Small intestine (tissue), 7 donors: ENCODE data around the gene TPCN2. TPM values are rescaled to one million over a fixed set of nuclear protein-coding genes. Genes with fewer than 3 reads are reported as not detected.

Experiments used
- DNase-seq, 2 donors: peaks; one replicate each; pipeline versions ENCODE4 v3.0.0 to v3.0.0-alpha.2; 2013
- FAIRE-seq: peaks from 2 replicates; lab custom pipeline; 2012; peaks lifted over from hg19 to GRCh38; lab: Jason Lieb, UNC
- H3K27ac ChIP-seq, 3 donors: one replicate each; pipeline ENCODE4 v1.5.1; 2013; ENCODE audit warnings: low read length in 2 of 3, mild to moderate bottlenecking in 2 of 3, control low read depth in 1 of 3, inconsistent platforms in 1 of 3, low read depth in 1 of 3, moderate library complexity in 1 of 3
- H3K27me3 ChIP-seq, 3 donors: one replicate each; pipeline ENCODE4 v1.6.1; 2013; ENCODE audit warnings: low read length in 3 of 3, inconsistent platforms in 1 of 3; ENCODE audit not compliant: control insufficient read depth in 3 of 3, insufficient read depth in 3 of 3
- H3K36me3 ChIP-seq, 3 donors: one replicate each; pipeline ENCODE4 v1.6.1; 2013; ENCODE audit warnings: low read length in 3 of 3, inconsistent platforms in 1 of 3, low read depth in 1 of 3, mild to moderate bottlenecking in 1 of 3, moderate library complexity in 1 of 3; ENCODE audit not compliant: control insufficient read depth in 3 of 3, insufficient read depth in 2 of 3
- H3K4me1 ChIP-seq, 3 donors: one replicate each; pipeline ENCODE4 v1.6.1; 2013; ENCODE audit warnings: low read length in 2 of 3, inconsistent platforms in 1 of 3, low read depth in 1 of 3, mild to moderate bottlenecking in 1 of 3, moderate library complexity in 1 of 3; ENCODE audit not compliant: control insufficient read depth in 3 of 3, insufficient read depth in 2 of 3
- H3K4me3 ChIP-seq, 3 donors: one replicate each; pipeline ENCODE4 v1.5.1; 2013; ENCODE audit warnings: low read length in 3 of 3, control low read depth in 1 of 3, inconsistent platforms in 1 of 3, low read depth in 1 of 3, mild to moderate bottlenecking in 1 of 3, moderate library complexity in 1 of 3
- H3K9me3 ChIP-seq, 2 donors: one replicate each; pipeline ENCODE4 v1.6.1; 2013; ENCODE audit warnings: low read depth in 1 of 2, low read length in 1 of 2; ENCODE audit not compliant: control insufficient read depth in 2 of 2, insufficient read depth in 1 of 2
- WGBS, 3 donors: extraction: QIAGEN DNeasy Blood & Tissue Kit; methylation state at CpG; one replicate each; pipeline ENCODE4 v1.1.7; 2013; 5-methylcytosine and 5-hydroxymethylcytosine counted together
- polyA plus RNA-seq, 4 donors: library from polyadenylated mRNA; stranded (reverse) in 3 of 4; unstranded in 1 of 4; fragments of 200-250 nt in 3 of 4; fragments of 120-200 nt in 1 of 4; gene quantifications; one replicate each; pipeline versions ENCODE4 v1.2.1 to v1.2.3, GENCODE V29; 2013
- donor health status: healthy with polysubstance abuse.
- donor health status: control.
- donor health status: control.
- donor health status: Bipolar disorder and iron deficiency.
- donor health status: healthy.

Gene TPCN2
- polyA plus RNA-seq, 4 donors, result 11.1 to 32.8 (median 12.8) TPM

- Histone ChIP-seq H3K4me3 (no peak overlapping the region), H3K9me3 (no peaks in the 10 kb centered on the region), H3K27me3 (peaks cover 0 to 21% (median 3%) of the 10 kb centered on the region in 3 donors), H3K4me1 (peaks cover 0 to 54% (median 0%) of the 10 kb centered on the region in 3 donors), H3K27ac (peak overlapping the region in 2 of 3 donors; percentile 71 to 96), H3K36me3 (peaks cover 0 to 16% (median 0%) of the 10 kb centered on the region in 3 donors)
- 23 to 47% (median 39%) methylated on average over 8 of the region's 8 CpGs for WGBS, 3 donors
- peak; percentile 67 to 80 for DNase-seq
- no peak for FAIRE-seq
These were observed 40.8 kb upstream of the TPCN2 start for GRCh38 chr11:69007975-69008381.

- H3K9me3 ChIP-seq, result no peaks in the 10 kb centered on the region
- peaks cover 0 to 63% (median 0%) of the 10 kb centered on the region in 3 donors for H3K4me1 ChIP-seq
- no peak for FAIRE-seq
- H3K27me3 ChIP-seq, result peaks cover 0 to 30% (median 3%) of the 10 kb centered on the region in 3 donors
- peaks cover 0 to 13% (median 0%) of the 10 kb centered on the region in 3 donors for H3K36me3 ChIP-seq
- peak overlapping the region in 2 of 3 donors; percentile 71 to 96 for H3K27ac ChIP-seq
- WGBS, 3 donors, result 34 to 49% (median 37%) methylated on average over 16 to 17 of the region's 17 CpGs
- no peak overlapping the region for H3K4me3 ChIP-seq
- peak; percentile 81 to 92 for DNase-seq
These were observed 39.8 kb upstream of the TPCN2 start for GRCh38 chr11:69008737-69009440.

DNA sequence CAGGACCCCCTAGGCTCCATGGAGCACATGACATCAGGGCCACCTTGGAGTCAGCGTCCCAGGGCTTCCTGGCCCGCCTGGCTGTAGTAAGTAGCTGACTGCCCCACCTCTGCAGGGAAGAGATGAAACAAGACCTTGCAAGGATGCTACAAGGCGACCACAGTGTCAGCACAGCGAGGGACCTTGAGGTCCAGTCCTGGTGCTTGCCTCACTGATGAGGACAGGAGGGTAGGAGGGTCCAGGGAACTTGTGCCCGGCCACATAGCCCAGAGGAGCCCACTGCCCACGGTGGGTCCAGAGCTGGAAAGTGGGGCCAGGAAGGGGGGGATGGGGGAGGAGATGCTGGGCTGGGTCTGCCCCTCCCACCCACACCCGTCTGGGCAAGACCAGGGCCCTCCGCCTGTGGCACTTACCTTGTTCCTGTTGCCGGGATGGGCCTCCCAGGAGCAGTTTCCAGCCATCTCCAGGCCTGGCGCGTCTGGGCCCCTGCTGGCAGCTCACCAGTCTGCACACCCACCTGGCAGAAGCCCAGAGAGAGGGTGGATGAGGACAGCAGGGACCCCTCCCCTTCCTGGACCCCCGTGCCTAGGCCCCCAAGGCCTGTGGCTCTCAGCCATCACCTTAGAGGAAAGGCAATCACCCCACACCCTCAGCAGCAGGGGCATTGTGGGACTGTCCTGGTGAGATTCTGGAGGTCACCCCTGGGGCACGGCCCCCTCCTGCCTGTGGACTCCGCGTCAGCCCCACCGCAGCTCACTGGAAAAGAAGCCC, 39.1 kb upstream of the TPCN2 start:
- peak in 1 of 2 donors; percentile 21 for DNase-seq
- peaks cover 0 to 33% (median 3%) of the 10 kb centered on the region in 3 donors for H3K27me3 ChIP-seq
- 62 to 65% (median 64%) methylated on average over 14 to 16 of the region's 16 CpGs for WGBS, 3 donors
- H3K27ac ChIP-seq, result peak overlapping the region in 2 of 3 donors; percentile 69 to 96
- H3K4me3 ChIP-seq, result no peak overlapping the region
- FAIRE-seq, result no peak
- peaks cover 0 to 70% (median 0%) of the 10 kb centered on the region in 3 donors for H3K4me1 ChIP-seq
- peaks cover 0 to 12% (median 0%) of the 10 kb centered on the region in 3 donors for H3K36me3 ChIP-seq
- no peaks in the 10 kb centered on the region for H3K9me3 ChIP-seq

- Histone ChIP-seq H3K9me3 (no peaks in the 10 kb centered on the region), H3K4me3 (peak overlapping the region in 1 of 3 donors; percentile 40), H3K4me1 (peaks cover 0 to 75% (median 0%) of the 10 kb centered on the region in 3 donors), H3K27me3 (peaks cover 0 to 33% (median 3%) of the 10 kb centered on the region in 3 donors), H3K27ac (peak overlapping the region in 2 of 3 donors; percentile 51 to 67), H3K36me3 (peaks cover 0 to 6% (median 0%) of the 10 kb centered on the region in 3 donors)
- WGBS, 3 donors, result 46 to 56% (median 52%) methylated on average over 8 to 9 of the region's 9 CpGs
- no peak for DNase-seq
- no peak for FAIRE-seq
These were observed 38.3 kb upstream of the TPCN2 start for GRCh38 chr11:69010361-69010891.

DNA sequence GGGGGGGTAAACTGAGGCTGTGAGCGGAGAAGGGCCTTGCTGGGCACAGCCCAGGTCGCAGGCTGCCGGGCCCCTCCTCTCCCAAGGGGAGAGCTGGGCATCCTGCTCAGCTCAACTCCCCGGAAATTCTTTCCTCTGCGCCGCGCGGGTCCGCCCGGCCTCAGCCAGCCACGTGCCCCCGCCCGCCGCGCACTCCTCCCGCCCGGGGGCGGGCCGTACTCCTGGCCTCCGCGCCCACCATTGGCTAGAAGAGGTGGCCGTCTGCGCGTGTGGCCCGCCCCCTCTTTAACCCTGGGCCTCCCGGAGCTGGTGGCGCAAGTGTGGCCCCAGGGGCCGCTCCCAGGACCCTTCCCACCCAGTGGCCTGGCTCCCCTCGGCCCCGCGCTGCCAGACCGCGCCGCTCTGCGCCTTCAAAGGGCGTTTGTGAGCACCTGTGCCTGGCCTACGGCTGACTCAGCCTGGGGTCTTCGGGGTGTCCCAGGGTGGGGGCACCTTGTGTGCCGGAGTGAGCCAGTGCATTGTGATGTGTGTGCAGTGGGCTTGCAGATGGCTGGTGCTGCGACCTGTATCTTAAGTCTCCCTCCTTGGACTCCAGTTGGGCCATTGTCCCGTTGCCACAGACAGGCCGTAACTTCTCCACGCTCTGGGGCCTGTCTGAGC, 37.6 kb upstream of the TPCN2 start:
- no peaks in the 10 kb centered on the region for H3K9me3 ChIP-seq
- peak overlapping the region in 1 of 3 donors; percentile 54 for H3K4me3 ChIP-seq
- H3K36me3 ChIP-seq, result peaks cover 0 to 6% (median 0%) of the 10 kb centered on the region in 3 donors
- DNase-seq (peak; percentile 50 to 91), FAIRE-seq (no peak)
- H3K4me1 ChIP-seq, result peaks cover 0 to 73% (median 0%) of the 10 kb centered on the region in 3 donors
- WGBS, 3 donors, result 11% methylated on average over 35 to 43 of the region's 43 CpGs
- peak overlapping the region in 2 of 3 donors; percentile 67 to 76 for H3K27ac ChIP-seq
- peaks cover 0 to 33% (median 3%) of the 10 kb centered on the region in 3 donors for H3K27me3 ChIP-seq

GRCh38 chr11:69011624-69012091, 37.1 kb upstream of the TPCN2 start:
- Histone ChIP-seq H3K4me1 (peaks cover 0 to 70% (median 0%) of the 10 kb centered on the region in 3 donors), H3K9me3 (no peaks in the 10 kb centered on the region), H3K27ac (peak overlapping the region in 2 of 3 donors; percentile 72 to 76), H3K4me3 (peak overlapping the region in 1 of 3 donors; percentile 54), H3K27me3 (peaks cover 0 to 33% (median 3%) of the 10 kb centered on the region in 3 donors), H3K36me3 (peaks cover 0 to 6% (median 0%) of the 10 kb centered on the region in 3 donors)
- 70 to 77% (median 70%) methylated on average over 9 of the region's 9 CpGs for WGBS, 3 donors
- FAIRE-seq, result no peak
- DNase-seq, result no peak

DNA sequence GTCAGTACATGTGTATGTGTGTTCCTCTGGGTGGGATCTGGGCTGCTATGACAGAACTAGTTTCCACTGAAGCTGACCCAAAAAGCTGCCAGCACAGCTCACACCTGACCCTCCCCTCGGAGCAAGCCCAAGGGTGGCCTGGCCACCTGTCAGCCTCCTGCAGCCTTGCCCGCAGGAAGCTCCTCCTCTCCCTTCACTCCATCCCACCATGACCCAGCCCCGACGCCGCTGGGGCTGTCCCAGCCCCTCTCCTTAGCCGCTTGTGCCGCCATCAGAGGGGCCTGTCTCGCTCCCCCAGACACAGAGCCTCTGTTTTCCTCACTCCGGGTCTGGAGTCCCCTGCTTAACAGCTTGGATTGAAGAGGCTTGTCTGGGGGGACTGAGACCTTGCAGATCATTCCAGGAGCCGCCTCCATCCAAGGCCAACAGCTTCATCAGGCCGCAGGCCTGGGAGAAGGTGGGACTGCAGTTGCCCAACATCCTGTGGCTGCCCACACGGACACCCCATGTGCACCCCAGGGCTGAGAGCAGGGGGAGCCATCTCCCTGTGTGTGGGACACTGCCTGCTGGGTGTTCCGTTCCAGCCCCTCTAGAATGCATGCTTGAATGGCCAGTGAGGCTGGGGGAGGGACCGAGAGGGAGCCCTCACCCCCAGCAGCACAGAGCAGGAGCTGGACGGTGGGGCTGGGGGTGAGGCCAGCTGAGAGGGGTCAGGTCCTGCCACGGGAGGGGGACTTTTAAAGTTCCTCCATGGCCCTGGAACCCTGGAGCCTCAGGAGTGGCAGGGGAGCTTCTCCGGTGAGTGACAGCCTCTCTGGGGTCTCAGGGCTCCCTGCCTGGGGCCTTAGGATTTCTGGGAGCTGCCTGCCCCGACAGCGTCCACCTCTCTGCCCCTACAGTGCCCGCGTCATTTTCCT, 36.4 kb upstream of the TPCN2 start:
- H3K9me3 ChIP-seq, result no peaks in the 10 kb centered on the region
- peak overlapping the region in 2 of 3 donors; percentile 72 to 76 for H3K27ac ChIP-seq
- H3K27me3 ChIP-seq, result peaks cover 0 to 33% (median 3%) of the 10 kb centered on the region in 3 donors
- no peak for FAIRE-seq
- H3K4me1 ChIP-seq, result peaks cover 0 to 63% (median 0%) of the 10 kb centered on the region in 3 donors
- peaks cover 0 to 6% (median 0%) of the 10 kb centered on the region in 3 donors for H3K36me3 ChIP-seq
- 44 to 70% (median 60%) methylated on average over 17 to 21 of the region's 21 CpGs for WGBS, 3 donors
- DNase-seq, result no peak
- peak overlapping the region in 2 of 3 donors; percentile 0 to 54 for H3K4me3 ChIP-seq
